SHP77 (cell line): Measurements from ENCODE around the gene FKBP1A.
"Not testable (repeated sequence)": the region's sequence is repeated elsewhere in the genome, so short reads cannot be mapped to it uniquely, and the experiment has no call there.

Experiments used
- DNase-seq, 2 experiments: peaks; one replicate each; lab custom pipeline; 2025; lab: John Stamatoyannopoulos, UW

The FKBP1A gene

DNA sequence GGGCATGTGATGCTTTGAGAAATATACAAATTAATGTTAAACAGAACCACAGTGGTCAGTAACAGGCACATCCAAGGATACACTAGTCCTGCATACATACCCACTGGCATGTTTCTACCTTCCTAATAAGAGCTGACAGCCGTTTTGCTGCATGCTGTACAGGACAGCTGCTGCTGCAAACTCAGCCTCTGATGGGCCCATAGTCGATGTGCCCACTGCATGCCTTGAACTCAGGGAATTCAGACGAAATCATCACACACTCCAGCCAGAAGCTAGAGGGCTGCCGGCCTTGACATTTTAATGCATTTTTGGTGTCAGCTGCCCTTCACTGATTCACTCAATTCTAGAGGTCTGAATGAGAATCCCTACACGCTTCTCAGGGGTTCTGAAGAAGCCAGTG, 29.3 kb downstream of the FKBP1A start:
- no peak for DNase-seq

DNA sequence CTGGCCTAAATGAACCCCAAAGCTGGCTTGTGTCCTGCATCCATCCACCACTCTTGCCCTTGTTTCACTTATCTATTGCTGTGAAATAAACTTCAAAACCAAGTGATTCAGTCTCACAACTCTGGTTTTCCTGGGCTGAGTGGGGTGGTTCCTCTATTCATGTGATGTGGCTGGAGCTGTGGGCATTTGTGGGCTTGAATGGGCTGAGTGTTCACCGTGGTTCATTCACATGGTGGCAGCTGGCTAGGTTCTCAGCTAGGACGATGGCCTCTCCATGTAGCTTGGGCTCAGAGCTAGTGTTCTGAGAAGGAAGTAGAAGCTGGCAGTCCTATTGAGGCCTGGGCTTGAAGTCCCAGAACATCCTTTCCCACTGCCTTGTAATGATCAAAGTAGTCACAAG, 30.4 kb downstream of the FKBP1A start:
- DNase-seq, result no peak

DNA sequence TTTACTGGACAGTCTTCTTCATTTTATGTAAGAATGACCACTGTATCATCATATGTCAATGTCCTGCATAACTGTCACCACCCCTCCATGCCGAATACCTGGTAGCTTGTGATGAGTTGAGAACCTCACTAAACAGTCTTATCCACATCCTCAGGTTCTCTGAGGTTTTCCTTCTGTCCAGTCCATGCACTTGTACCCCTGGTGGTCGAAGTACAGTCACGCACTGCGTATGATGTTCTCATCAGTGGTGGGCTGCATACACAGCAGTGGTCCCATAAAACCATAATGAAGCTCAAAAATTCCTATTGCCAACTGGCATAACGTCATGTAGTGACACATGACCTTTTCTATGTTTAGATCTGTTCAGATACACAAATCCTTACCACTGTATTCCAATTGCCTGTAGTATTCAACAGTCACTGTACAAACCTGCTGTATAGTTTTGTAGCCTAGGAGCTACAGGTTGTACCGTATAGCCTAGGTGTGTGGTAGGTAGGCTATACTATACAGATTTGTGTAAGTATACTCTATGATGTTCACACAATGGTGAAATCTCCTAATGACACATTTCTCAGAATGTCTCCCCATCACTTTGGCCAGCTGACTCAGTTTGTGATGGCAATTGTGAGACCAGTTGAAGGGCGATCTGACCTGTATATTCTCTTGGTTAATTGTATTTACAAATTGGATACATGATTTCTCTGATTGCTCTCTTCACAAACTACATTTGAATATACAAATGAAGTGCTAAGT, 32.6 kb downstream of the FKBP1A start:
- DNase-seq, result no peak

DNA sequence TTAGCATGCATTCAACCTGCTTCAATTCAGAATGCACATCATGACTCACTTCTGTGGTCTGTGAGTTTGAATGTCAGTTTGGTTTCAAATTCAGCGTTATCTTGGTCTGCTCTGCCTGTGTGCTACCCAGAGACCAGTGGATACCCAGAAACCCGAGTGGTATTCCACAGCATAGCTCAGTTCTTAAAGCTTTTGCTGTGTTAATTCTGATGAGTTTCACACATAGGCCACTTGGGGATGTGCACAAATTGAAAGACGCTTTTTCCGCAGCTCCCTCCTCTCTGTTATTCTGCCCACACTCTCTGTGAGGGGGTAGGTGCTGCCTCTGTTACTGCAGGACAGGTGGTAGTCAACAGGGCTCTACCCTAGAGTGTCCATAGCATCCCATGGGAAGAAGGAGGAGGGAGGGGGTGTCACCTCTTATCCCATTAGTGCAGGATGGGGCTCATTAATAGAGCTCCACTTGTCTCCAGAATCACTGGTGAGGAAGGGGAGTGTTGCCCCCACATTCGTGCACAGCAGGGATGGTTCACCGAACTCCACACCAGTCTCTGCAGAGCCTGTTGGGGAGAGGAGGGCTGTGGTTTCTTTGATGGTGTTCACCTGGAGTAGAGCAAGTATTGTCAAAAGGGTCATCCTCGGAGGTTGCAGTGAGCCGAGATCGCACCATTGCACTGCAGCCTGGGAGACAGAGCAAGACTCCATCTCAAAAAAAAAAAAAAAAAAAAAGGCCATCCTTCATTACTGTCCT, 34.8 kb downstream of the FKBP1A start:
- DNase-seq, result no peak

DNA sequence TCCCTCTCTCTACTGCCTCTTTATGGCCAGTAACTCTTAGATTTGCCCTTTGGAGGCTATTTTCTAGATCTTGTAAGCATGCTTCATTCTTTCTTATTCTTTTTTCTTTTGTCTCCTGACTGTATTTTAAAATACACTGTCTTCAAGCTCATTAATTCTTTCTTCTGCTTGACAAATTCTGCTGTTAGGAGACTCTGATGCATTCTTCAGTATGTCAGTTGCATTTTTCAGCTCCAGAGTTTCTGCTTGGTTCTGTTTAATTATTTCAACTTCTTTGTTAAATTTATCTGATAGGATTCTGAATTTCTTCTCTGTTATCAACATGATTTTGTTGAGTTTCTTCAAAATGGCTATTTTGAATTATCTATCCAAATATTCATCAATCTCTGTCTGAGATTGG, 38.9 kb downstream of the FKBP1A start:
- DNase-seq, result no peak

DNA sequence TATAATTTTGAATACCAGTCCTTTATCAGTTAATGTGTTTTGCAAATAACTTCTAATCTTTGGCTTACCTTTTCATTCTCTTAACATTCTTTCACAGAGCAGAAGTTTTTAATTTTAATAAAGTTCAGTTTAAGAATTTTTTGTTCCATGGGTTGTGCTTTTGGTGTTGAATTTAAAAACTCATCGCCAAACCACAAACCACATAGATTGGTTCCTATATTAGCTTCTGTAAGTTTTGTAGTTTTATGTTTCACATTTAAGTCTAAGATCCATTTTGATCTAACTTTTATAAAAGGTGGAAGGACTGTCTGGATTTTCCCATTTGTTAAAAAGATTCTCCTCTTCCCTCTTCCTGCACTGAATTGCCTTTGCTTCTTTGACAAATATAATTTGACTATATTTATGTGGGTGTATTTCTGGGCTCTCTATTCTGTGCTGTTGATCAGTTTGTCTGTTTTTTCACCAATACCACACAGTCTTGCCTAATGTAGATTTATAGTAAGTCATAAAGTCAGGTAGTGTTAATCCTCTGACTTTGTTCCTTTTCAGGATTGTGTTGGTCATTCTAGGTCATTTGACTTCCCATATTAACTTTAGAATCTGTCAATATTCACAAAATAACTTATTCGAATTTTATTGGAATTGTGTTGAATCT, 46.4 kb downstream of the FKBP1A start:
- no peak for DNase-seq

DNA sequence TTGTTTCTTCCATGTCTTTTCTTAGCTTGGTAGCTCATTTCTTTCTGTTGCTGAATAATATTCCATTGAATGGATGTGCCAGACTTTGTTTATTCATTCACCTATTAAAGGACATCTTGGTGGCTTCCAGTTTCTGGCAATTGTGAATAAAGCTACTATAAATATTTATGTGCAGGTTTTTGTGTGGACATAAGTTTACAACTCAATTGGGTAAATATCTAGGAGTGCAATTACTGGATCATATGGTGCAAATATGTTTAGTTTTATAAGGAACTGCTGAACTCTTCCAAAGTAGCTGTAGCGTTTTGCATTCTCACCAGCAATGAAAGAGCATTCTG, 47.1 kb downstream of the FKBP1A start:
- DNase-seq, result no peak

DNA sequence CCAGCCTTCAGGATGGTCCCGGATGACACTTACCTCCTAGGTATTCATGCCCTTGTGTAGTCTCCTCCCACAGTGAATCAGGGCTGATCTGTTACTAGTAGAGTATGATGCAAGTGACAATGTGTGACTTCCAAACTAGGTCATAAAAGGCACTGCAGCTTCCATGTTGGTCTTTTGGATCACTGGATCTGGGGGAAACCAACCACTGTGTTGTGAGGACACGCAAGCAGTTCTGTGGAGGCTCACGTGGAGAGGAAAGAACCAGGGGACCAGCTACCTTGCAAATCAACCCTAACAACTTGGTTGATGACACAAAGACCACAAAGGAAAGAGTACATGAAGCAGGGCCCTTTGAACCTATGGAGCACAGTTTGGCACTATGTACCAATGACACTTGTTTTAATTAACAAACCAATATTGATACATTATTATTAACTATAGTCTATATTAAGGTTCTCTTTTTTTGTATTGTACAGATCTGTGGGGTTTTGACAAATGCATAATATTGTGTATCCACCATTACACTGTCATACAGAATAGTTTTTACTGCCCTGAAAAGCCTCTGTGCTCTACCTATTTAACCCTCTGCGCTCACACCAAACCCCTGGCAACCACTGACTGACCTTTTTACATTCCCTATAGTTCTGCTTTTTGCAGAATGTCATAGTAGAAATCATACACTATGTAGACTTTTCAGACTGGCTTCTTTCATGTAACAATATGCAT, 47.7 kb downstream of the FKBP1A start:
- DNase-seq, result no peak

DNA sequence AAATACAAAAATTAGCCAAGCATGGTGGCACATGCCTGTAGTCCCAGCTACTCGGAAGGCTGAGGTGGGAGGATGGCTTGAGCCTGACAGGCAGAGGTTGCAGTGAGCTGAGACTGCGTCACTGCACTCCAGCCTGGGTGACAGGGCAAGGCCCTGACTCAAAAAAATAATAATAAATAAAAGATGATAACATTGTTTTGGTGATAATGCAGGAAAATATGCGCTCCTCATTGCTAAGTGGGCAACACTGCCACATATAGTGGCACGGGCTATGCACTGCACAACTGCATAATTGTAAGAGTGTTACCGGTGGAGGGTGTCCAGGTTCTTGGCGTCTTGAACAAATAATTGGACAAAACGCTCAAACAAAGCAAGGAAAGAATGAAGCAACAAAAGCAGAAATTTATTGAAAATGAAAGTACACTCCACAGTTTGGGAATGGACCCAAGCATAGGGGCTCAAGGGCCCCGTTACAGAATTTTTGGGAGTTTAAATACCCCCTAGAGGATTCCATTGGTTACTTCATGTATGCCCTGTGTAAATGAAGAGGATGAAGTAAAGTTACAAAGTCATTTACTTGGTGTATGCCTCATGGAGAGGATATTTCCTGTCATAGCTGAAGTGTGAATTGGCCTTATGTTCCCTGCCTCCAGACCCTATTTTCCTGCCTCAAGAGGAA, 49.3 kb downstream of the FKBP1A start:
- not testable (repeated sequence) for DNase-seq

DNA sequence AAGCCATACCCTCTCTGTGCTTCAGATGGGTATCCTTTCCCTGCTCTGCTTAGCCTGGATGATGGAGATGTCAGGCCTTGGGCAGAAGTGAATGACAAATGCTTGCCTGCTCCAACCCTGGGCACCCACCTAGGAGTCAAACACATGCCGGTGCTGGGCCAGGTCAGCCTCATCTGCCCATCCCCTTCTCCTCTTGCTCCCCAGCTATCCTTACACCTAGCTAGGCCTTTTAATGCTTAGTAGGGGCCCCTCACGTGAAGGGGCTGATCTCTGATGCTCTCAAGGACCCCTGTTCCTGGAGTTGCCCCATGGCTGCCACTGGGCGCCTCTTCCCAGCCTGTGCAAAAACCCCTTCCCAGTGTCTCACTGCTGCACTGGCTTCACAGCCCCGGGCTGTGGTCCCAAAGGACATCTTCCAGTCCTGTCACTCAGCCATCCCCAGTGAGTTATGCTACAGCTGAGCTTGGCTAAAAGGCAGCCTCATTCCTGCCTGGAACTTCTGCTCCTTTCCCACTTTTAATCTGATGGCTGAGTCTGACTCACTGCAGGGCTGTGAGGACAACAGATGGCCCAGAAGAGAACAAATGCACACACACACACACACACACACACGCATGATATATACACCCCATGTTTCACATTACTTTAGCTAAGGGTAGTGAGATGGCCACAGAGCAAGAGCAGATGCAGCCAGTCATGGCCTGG, 51.1 kb downstream of the FKBP1A start:
- DNase-seq, result no peak

DNA sequence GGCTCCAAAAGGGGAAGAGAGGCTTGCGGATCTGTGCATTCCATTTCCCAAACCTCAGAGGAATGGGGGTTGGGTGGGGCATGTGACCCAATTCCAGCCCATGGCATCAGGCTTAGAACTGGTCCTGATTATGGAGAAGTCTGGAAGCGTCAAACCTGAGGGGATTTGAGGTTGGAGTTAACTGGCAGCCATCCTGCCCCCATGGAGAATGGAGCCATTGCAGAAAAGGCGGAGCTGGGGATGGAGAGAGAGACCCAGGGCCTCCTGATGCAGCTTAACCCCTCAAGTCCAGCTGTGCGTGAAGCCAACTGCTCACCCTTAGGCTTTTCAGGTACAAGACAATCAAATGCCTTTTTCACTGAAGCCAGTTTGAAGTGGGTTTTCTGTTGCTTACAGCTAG, 54.1 kb downstream of the FKBP1A start:
- no peak for DNase-seq

DNA sequence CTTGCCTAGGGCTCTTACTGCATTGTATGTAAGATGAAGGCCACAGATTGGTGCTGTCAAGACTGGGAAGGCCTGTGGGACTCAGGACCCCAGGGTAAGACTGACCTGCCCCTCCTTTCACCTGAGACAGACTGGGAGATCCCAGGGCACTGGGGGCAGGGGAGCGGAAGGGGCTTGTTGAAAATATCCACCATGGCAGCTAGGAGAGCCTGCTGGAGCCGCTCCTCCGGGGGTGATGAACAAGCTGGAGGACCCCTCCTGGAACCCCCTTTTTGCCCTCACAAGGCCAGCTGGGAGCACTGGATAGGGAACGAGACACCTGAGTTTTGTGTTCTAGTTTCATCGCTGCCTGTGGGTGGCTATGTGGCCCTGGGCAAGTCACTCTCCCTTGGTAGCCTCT, 54.8 kb downstream of the FKBP1A start:
- DNase-seq, result no peak

DNA sequence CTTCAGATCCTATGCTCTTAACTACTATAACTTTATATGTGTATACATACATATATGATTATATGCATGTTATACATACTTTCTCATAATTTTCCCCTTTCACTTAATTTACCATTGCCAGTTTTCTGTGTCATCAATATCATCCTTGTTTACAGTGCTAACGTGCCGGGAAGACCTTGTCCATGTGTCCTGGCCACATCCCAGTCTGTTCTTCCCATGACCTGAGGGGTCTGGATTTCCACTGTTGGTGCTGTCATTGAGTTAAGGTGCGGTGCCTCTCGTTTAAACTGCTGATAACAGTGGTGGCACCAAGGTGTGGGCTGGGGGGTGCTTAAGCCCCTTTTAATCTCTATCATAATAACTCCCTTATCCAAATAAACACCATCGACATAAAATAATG, 55.4 kb downstream of the FKBP1A start:
- DNase-seq, result no peak

DNA sequence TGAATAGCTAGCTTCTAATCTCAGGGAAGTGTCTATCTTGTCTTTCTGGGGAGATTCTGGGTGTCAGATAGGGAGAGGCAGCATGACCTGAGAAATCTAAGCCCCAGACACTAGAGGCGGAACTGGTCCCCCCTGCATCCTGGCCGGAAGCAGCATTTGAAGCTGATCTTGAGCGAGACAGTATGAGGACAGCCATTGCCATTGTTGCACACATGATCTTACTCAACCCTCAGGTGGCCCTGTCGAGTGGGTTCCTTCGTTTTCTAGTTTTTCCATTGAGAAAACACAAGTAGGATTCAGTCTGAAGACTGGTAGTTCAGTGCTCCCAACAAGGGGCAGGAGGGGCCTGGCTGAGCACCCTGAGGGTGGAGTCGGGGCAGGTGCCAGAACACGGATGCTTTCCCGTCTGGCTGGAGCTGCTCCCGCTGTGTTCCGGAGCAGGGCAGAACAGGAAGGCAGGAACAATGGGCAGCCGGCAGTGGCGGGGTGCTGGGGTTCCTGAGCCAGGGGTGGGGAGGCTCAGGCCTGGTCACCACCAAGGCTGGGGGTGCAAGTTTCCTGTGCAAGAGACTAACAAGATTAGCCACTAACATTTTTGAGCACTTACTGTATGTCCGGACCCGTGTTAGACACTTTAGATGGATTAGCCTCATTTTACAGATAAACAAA, 56.0 kb downstream of the FKBP1A start:
- DNase-seq, result no peak

DNA sequence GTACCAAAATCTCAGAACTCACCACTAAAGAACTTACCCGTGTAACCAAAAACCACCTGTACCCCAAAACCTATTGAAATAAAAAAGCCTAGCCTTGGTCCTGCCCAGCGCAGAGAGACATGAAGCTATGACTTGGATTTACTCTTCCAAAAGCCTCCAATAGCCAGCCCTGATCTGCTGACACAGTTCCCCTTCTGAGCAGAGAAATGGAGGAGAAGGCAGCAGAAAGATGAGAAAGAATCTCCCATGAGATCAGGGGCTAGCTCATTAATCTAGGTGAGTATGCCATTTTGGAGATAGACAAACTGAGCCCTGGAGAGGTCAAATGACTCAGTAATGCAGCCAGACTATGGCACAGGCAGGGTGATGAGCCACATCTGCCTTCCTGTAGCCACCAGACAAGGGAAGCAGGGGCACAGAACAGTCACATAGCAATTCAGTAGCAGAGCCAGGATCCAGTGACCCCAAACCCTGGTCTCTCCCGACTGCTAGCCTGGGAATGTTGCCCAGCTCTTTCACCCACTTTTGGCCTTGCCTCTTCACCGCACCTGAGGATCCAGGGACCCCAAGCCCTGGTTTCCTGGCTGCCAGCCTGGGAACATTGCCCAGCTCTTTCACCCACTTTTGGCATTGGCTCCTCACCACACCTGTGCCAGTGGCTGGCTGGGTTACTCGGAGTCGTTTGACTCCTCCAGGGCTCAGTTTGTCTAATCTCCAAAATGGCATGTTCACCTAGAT, 56.7 kb downstream of the FKBP1A start:
- DNase-seq, result no peak

DNA sequence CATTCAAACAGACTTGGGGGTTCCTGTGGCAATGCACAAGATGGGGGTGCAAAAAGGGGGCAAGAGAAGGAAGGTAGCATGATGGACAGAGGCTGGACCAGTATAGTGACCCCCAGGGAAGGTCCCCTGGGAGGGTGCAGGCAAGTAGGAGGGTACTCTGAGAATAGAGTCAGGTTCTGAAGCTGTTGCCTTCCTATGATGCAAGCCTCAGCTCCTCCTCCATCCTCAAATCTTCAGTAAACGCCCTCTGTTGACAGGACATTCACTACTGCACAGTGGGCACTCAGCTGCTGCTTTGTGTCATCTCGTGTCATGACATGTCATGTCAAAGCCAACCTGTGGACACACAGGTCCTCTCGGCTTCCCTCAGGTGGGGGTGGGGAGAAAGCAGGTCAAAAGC, 58.1 kb downstream of the FKBP1A start:
- DNase-seq, result no peak

DNA sequence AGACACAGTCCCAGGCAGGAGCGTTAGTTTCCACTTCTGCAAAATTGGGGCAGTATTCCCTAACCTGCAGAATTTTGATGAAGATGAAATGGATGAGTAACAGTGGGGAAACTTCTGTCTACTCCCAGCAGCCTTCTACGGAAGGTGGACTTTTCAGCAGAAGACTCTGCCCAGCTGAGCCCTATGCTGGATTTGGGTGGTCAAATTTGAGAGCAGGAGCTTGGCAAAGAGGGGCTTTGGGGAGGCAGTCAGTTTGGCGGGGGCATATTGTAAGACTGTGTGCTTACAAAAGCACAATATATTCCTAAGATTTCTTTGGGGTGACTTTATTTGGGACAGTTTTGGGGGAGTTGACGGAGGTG, 58.5 kb downstream of the FKBP1A start:
- DNase-seq, result no peak

DNA sequence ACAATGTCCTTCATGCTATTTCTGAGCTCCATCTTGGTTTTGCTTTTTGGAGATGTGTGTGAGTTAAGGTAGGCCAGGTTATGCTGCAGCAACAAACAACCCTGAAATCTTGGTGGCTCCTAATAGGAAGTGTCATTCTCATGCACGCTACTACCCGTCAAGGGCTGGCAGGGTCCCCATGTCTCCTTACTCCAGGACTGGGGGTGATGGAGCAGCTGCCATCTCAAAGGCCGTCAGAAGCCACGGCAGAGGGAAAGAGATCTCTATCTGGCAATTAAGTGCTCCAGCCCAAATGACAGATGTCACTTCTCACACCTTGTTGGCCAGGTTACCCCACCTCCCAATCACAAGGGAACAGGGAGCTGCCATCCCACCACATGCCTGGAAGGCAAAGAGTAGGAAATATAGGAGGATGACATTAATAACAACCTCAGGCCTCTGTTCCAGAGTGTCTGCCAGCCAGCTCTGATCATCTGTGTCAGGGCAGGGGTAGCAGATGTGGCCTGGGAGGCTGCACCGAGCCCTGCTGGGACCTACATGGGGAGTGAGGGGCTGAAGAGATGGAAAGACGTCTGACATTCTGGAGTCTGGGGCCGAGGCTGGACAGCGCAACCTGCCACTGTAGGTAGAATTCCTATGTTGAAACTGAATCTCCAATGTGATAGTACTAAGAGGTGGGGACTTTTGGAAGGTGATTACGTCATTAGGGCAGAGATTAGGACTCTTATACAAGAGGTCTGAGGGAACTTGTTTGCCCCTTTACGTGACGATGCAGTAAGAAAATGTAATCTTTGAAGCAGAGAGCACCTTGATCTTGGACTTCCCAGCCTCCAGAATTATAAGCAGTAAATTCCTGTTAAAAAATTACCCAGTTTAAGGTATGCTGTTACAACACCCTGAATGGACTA, 59.1 kb downstream of the FKBP1A start:
- no peak for DNase-seq

DNA sequence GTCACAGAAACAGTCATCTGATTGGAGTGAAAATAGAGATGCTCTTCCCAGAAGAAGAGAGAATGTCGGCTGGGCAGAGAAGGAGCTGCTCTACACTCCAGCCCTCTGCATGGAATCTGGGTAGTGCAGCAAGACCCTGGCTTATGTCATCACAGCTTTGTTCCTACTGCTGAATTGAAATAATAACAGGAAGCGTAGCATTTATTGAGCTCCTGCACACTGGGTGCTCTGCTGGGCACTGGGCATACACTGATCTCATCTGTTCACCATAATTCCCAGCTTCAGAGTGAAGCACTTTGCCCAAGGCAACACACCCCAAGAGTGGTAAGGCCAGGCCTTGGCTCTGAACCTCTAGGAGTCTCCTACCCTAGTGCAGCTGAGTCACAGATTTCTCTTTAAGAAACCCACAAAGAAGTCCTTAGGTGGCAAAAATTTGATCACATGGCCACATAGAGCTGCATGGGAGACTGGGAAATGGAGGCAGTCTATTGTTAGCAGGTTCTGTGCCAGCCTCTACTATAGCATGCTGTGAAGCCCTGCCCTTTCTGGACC, 60.0 kb downstream of the FKBP1A start:
- DNase-seq, result no peak
